ENCODE data around the gene HNF1A. TPM values are rescaled to one million over a fixed set of nuclear protein-coding genes. Genes with fewer than 3 reads are reported as not detected.
"Not testable (repeated sequence)": the region's sequence is repeated elsewhere in the genome, so short reads cannot be mapped to it uniquely, and the experiment has no call there.

The HNF1A gene
- total RNA-seq, 1 experiment from 2014 or later, result not detected

DNA sequence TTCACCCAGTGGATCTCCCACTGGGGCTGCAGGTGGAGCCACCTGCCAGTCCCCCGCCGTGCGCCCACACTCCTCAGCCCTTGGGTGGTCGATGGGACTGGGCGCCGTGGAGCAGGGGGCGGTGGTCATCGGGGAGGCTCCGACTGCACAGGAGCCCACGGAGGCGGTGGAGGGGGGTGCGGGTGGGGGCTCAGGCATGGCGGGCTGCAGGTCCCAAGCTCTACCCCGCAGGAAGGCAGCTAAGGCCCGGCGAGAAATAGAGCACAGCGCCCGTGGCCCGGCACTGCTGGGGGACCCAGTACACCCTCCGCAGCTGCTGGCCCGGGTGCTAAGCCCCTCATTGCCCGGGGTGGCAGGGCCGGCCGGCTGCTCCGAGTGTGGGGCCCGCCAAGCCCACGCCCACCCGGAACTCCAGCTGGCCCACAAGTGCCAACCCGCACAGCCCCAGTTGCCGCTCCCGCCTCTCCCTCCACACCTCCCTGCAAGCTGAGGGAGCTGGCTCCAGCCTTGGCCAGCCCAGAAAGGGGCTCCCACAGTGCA, 28.0 kb upstream of the HNF1A start:
- not testable (repeated sequence) for DNase-seq, H3K27me3 ChIP-seq, H3K9me3 ChIP-seq, H3K4me3 ChIP-seq, H3K36me3 ChIP-seq

DNA sequence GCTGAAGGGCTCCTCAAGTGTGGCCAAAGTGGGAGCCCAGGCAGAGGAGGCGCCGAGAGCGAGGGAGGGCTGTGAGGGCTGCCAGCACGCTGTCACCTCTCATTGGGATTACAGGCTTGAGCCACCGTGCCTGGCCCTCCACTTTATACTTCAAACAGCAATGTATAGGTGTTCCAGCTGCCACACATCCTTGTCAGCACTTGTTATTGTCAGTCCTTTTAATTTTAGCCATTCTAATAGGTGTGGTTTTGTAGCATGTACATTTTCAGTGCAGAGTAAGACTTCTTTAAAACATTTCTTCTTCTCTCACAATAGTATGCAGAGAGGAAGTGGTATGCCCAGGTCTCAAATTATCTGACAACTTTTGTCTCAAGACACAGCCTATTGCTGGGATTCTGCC, 27.5 kb upstream of the HNF1A start:
- H3K9me3 ChIP-seq, result no peaks in the 10 kb centered on the region
- H3K27me3 ChIP-seq, result no peaks in the 10 kb centered on the region
- H3K4me3 ChIP-seq, result no peak overlapping the region
- no peaks in the 10 kb centered on the region for H3K36me3 ChIP-seq
- no peak for DNase-seq

DNA sequence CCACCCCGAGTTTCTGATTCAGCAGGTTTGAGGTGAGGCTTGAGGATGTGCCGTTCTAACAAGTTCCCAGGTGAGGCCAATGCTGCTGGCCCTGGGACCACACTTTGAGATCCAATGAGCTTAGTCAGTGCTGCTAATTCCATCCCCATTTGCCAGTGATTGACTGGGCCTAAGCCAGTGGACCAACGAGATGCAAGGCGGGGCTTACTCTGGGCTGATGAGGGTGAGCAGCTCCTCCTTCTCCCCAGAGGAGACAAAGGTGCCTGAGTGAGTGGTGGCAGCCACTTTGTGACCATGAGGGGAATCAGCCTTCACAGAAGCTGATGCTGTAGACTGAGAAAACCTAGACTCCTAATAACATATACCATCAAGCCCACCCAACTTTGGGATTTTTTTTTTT, 23.1 kb upstream of the HNF1A start:
- Histone ChIP-seq H3K36me3 (no peaks in the 10 kb centered on the region), H3K9me3 (no peaks in the 10 kb centered on the region), H3K27me3 (no peaks in the 10 kb centered on the region), H3K4me3 (no peak overlapping the region)
- DNase-seq, result no peak

DNA sequence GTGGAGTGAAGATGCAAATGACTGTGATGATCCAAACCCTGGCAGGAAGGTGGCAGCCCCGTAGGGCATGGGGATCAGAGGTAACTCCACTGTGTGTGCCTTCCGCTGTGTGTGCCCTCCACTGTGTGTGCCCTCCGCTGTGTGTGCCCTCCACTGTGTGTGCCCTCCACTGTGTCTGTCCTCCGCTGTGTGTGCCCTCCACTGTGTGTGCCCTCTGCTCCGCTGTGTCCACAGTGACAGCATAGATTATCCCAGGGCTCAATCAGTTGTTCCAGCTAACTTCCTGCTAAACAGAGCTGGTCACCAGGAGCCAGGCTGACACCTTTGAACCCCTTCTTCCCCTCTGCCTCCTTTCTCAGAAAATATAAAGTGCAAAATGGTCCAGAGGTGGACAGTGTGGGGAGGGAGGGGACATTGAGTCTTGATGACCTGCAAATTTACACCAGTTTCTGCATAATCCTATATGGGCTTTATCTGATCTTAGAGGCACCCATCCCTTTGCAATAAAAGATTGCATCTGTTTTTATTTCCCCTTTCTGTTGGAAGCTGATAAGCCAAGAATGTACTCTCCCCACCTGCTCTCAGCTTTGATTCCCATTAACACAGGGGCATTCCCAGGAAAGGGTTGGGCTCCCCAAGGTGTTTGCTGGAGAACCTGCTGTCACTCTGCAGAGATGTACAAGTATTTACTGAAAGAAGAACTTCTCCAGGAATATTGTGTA, 21.6 kb upstream of the HNF1A start:
- Histone ChIP-seq H3K9me3 (no peaks in the 10 kb centered on the region), H3K4me3 (no peak overlapping the region)
- DNase-seq, result no peak

GRCh38 chr12:120959111-120959878, 19.0 kb upstream of the HNF1A start:
- H3K9me3 ChIP-seq, result no peaks in the 10 kb centered on the region
- H3K36me3 ChIP-seq, result no peaks in the 10 kb centered on the region
- no peak overlapping the region for H3K4me3 ChIP-seq
- no peak for DNase-seq
- no peaks in the 10 kb centered on the region for H3K27me3 ChIP-seq

More for the DNA sequence above, 21.6 kb upstream of the HNF1A start:
- H3K36me3 ChIP-seq, result no peaks in the 10 kb centered on the region
- H3K27me3 ChIP-seq, result no peaks in the 10 kb centered on the region

DNA sequence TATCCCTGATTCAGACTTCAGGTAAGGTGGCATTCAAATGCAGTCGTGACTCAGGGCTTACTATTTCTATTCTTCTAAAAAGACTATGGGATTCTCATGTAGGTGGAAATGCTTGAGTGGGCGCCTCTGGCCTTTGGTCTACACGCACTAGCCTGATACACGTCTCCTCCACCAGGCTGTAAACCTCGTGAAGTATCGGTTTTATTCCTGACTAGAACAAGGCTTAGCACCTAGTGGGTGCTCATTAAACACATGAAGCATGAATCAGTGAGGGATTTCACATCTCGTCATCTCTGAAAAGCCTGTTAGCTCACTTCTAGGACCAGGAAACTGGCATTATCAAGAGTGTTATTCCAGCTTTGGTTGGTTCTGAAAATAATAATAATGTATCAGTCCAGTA, 17.7 kb upstream of the HNF1A start:
- no peak for DNase-seq
- H3K27me3 ChIP-seq, result no peaks in the 10 kb centered on the region
- H3K4me3 ChIP-seq, result no peak overlapping the region
- H3K9me3 ChIP-seq, result no peaks in the 10 kb centered on the region
- no peaks in the 10 kb centered on the region for H3K36me3 ChIP-seq

- no peaks in the 10 kb centered on the region for H3K27me3 ChIP-seq
- H3K9me3 ChIP-seq, result no peaks in the 10 kb centered on the region
- DNase-seq, result no peak
- no peak overlapping the region for H3K4me3 ChIP-seq
- no peaks in the 10 kb centered on the region for H3K36me3 ChIP-seq
Observed at GRCh38 chr12:120961604-120962531, 16.5 kb upstream of the HNF1A start.

DNA sequence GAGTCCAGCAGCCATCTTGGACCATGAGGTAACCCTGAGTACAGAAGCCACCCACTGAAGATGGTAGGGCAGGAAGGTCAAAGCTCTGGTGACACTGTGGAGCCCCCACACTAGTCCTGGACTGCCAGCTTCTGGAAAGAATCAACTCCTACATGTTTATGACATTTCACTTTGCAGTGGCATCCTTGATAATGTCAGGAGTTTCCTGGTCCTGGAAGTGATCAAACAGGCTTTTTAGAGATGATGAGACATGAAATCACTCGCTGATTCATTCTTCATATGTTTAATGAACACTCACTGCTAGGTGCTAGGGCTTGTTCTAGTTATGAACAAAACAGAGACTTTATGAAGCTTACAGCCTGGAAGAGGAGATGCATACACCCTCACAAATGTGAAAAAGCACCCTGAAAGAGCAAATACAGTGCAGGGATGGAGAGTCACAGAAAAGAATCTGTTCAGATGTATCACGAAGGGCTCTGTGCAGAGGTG, 15.8 kb upstream of the HNF1A start:
- no peaks in the 10 kb centered on the region for H3K9me3 ChIP-seq
- no peaks in the 10 kb centered on the region for H3K27me3 ChIP-seq
- no peaks in the 10 kb centered on the region for H3K36me3 ChIP-seq
- no peak overlapping the region for H3K4me3 ChIP-seq
- DNase-seq, result no peak

- Histone ChIP-seq H3K27me3 (no peaks in the 10 kb centered on the region), H3K4me3 (no peak overlapping the region), H3K36me3 (no peaks in the 10 kb centered on the region), H3K9me3 (no peaks in the 10 kb centered on the region)
- no peak for DNase-seq
Observed at GRCh38 chr12:120964298-120964697, 14.0 kb upstream of the HNF1A start.

- no peak for DNase-seq
- Histone ChIP-seq H3K27me3 (no peaks in the 10 kb centered on the region), H3K9me3 (no peaks in the 10 kb centered on the region), H3K4me3 (no peak overlapping the region), H3K36me3 (no peaks in the 10 kb centered on the region)
Observed at GRCh38 chr12:120965534-120966091, 12.7 kb upstream of the HNF1A start.

DNA sequence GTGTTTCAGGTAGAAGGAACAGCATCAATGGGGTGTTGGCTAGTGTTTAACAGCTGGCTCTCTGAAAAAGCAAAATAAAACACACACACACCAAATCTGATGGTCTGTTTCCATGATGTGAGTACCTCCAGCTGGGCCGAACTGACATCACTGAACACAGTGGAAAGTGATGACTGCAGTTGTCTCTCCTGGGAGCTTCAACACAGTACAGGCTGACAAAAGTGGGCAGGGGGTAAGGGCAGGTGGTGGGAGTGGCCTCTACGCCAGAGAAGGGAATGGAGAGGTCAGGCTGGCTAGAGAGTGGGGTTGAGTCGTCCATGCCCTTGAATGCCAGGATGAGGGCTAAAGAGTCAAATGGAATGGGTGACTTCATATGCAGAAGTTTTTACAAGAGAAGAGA, 8.0 kb upstream of the HNF1A start:
- Histone ChIP-seq H3K36me3 (no peaks in the 10 kb centered on the region), H3K9me3 (no peaks in the 10 kb centered on the region), H3K27me3 (no peaks in the 10 kb centered on the region), H3K4me3 (no peak overlapping the region)
- DNase-seq, result no peak

DNA sequence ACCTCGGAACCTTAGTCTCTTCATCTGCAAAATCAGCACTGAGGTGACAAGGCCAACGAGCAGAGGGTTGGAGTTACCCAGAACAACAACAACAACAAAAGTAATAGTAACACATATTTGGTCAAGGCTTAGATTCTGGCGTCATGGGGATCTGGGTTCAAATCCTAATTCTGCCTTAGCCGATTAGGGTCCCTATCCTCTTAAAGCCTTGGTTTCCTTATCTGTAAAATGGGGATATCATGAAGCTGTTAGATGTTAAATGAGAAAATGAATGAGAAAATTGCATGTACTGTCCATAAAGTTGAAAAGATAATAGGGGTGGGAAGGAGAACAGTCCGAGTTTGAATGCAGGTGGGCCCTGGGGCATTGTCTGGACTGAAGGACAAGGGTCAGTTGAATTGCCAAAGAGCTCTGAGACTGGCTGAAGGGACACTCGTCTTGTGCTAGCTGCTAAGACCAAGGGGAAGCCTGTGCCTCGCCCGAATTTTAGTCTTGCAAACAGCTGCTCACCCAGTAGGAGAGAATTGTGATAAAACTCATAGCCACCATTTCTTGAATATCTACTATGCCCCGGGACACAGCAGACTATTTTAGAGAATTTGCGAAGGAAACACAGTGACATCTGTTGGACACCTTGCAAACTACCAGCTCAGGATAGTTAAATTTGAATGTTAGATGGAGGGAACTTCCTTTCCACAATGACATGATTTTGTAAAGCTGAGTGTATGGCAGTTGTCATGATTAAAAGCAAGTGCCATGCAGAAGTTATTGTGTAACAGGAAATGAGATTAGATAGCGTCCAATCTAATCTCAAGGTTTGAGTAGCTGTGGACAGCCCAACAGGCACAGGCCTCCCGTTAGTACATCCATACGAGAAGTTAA, 6.8 kb upstream of the HNF1A start:
- no peaks in the 10 kb centered on the region for H3K36me3 ChIP-seq
- no peak overlapping the region for H3K4me3 ChIP-seq
- H3K27me3 ChIP-seq, result no peaks in the 10 kb centered on the region
- no peaks in the 10 kb centered on the region for H3K9me3 ChIP-seq
- DNase-seq, result no peak

DNA sequence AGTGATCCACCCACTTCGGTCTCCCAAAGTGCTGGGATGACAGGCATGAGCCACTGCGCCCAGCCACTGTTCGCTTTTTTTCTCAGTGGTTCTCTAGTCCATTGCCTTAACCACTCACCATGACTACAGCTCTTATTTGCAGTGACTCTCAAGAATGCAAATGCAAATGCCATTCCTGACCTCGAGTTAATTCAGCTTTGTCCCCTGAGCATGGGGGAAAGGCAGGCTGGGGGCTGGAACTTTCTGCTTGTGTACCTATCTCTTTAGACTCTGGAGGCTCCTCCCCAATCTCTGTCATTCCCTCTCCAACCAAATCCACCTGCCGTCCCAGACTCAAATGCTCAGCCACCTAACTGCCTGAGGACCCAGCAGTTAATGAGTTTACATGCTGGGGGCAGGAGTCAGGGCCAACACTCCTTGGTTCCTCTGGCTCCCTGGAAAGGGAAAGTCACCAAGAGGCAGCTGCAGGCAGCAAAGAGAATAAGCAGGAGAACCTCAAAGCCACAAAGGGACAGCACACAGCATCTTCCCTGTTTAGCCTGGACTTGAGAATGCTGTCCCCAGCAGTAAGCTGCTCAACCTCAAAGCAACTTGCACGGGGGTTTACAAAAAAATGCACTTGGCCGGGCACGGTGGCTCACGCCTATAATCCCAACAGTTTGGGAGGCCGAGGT, 5.3 kb upstream of the HNF1A start:
- DNase-seq, result no peak
- Histone ChIP-seq H3K9me3 (no peaks in the 10 kb centered on the region), H3K4me3 (no peak overlapping the region), H3K36me3 (no peaks in the 10 kb centered on the region), H3K27me3 (no peaks in the 10 kb centered on the region)

DNA sequence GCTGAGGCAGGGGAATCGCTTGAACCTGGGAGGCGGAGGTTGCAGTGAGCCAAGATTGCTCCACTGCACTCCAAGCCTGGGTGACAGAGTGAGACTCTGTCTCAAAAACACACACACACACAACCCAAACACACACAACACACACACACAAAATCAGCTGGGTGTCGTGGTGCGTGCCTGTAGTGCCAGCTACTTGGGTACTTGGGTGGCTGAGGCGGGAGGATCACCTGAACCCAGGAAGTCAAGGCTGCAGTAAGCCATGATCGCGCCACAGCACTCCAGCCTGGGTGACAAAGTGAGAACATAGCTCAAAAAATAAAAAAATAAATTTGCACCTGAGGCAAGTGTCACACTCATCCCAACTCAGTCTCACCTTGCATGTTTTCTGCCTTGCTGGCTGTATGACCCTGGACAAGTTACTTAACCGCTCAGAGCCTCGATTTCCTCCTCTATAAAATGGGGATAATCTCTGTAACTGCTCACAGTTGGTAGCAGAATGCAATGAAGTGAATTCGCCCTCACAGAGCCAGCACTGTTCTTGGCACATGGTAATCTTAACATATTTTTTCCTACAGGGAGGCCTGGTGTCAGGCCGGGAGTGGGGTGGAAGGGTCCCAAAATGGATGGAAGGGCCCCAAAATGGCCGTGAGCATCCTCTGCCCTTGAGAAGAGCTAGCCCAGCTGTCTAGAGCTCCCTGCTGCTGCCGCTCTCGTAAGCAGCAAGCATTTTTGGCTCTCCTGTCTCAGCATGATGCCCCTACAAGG, 630 bp upstream of the HNF1A start:
- H3K4me3 ChIP-seq, result no peak overlapping the region
- H3K36me3 ChIP-seq, result no peaks in the 10 kb centered on the region
- H3K9me3 ChIP-seq, result no peaks in the 10 kb centered on the region
- H3K27me3 ChIP-seq, result no peaks in the 10 kb centered on the region
- no peak for DNase-seq

All from MG63 (cell line).